GM12878 (cell line): ENCODE results near the gene AP1B1. TPM values are rescaled to one million over a fixed set of nuclear protein-coding genes. Genes with fewer than 3 reads are reported as not detected.

Source experiments
- ATAC-seq: fragments of 200-7000 bp; cut with Tn5 transposase; 3 replicates; pipeline ENCODE4 v1.9.1; 2020; ENCODE audit warnings: mild to moderate bottlenecking, moderate library complexity
- BruUV-seq: library from RNA; stranded (reverse); fragments of 400-500 nt; replicated peaks from 2 replicates; lab custom pipeline; 2021; lab: Mats Ljungman, UMichigan
- CTCF ChIA-PET: fragments of 300-600 bp; sonication (Branson Sonifier 250); formaldehyde crosslinking; extraction: SDS; loops from one replicate; lab custom pipeline; 2021; ENCODE audit warnings: inconsistent platforms; lab: Yijun Ruan, JAX
- POLR2A ChIA-PET: fragments of 350-600 bp; formaldehyde crosslinking; extraction: SDS; loops from one replicate; lab custom pipeline; 2021; ENCODE audit warnings: inconsistent platforms; lab: Charles Lee
- RAD21 ChIA-PET: fragments of 300-600 bp; sonication (Branson Sonifier 250); formaldehyde crosslinking; loops from one replicate; lab custom pipeline; 2023; ENCODE audit warnings: antibody characterized with exemption; ENCODE audit not compliant: unreplicated experiment; lab: Charles Lee
- SMC1A ChIA-PET: fragments of 300-600 bp; sonication (Branson Sonifier 250); formaldehyde crosslinking; loops from one replicate; lab custom pipeline; 2023; ENCODE audit not compliant: unreplicated experiment, uncharacterized antibody; lab: Charles Lee
- DNase-seq: peaks from one replicate; pipeline ENCODE4 v3.0.0-alpha.2; 2011; ENCODE audit warnings: low read depth, low spot score
- FAIRE-seq: peaks from 3 replicates; lab custom pipeline; 2011; peaks lifted over from hg19 to GRCh38; lab: Jason Lieb, UNC
- H2AFZ ChIP-seq: 2 replicates; pipeline ENCODE4 v1.6.0; 2011; ENCODE audit warnings: low read depth, low read length, control low read depth; ENCODE audit not compliant: control insufficient read depth
- H3K27ac ChIP-seq: 2 replicates; pipeline ENCODE4 v1.5.1; 2011; ENCODE audit warnings: control low read depth; ENCODE audit not compliant: control insufficient read depth, insufficient read depth
- H3K27me3 ChIP-seq, 2 experiments: replicated peaks in 1 of 2; 2 replicates each; pipeline versions ENCODE4 v1.6.0 to v1.6.1; 2011; ENCODE audit warnings: low read length in 1 of 2; ENCODE audit not compliant: control insufficient read depth in 2 of 2, insufficient read depth in 2 of 2
- H3K36me3 ChIP-seq, 2 experiments: 2 replicates each; pipeline ENCODE4 v1.5.1; 2011; ENCODE audit warnings: low read length in 1 of 2; ENCODE audit not compliant: control insufficient read depth in 2 of 2, insufficient read depth in 2 of 2
- H3K4me1 ChIP-seq: 2 replicates; pipeline ENCODE4 v1.6.1; 2011; ENCODE audit warnings: mild to moderate bottlenecking, low read length, moderate library complexity, mixed read lengths; ENCODE audit not compliant: control insufficient read depth, insufficient read depth
- H3K4me2 ChIP-seq: 2 replicates; pipeline ENCODE4 v1.6.0; 2011; ENCODE audit warnings: control low read depth; ENCODE audit not compliant: control insufficient read depth, insufficient read depth
- H3K4me3 ChIP-seq: fragments of 200-600 bp; sonication (generic); 2 replicates; pipeline ENCODE4 v1.5.1; 2016
- H3K79me2 ChIP-seq: 2 replicates; pipeline ENCODE4 v1.6.0; 2011; ENCODE audit warnings: low read length; ENCODE audit not compliant: control insufficient read depth, insufficient read depth
- H3K9ac ChIP-seq: 2 replicates; pipeline ENCODE4 v1.8.0; 2011; ENCODE audit warnings: low read length, control low read depth, mixed read lengths; ENCODE audit not compliant: control insufficient read depth, insufficient read depth
- H3K9me3 ChIP-seq: replicated peaks from 3 replicates; pipeline ENCODE4 v1.5.1; 2011; ENCODE audit warnings: mild to moderate bottlenecking, low read length; ENCODE audit not compliant: control insufficient read depth, insufficient read depth
- H4K20me1 ChIP-seq: 2 replicates; pipeline ENCODE4 v1.6.0; 2011; ENCODE audit not compliant: control insufficient read depth, insufficient read depth
- BCL3 ChIP-seq: IDR thresholded peaks from 2 replicates; pipeline ENCODE4 v1.6.1; 2011; ENCODE audit warnings: borderline replicate concordance, low read depth, mild to moderate bottlenecking, moderate library complexity, low read length; ENCODE audit not compliant: insufficient read depth, poor library complexity, severe bottlenecking
- CBX5 ChIP-seq: sonication (generic); IDR thresholded peaks from 2 replicates; pipeline ENCODE4 v1.6.1; 2016; ENCODE audit warnings: low read depth, moderate library complexity, mild to moderate bottlenecking, inconsistent platforms
- IKZF1 ChIP-seq: fragments of 450-650 bp; conservative IDR thresholded peaks from 2 replicates; pipeline ENCODE4 v1.6.1; 2017; ENCODE audit warnings: antibody characterized with exemption, mild to moderate bottlenecking
- IKZF2 ChIP-seq, 2 experiments: fragments of 450-650 bp; IDR thresholded peaks; 2 replicates each; pipeline ENCODE4 v1.6.1; 2017; ENCODE audit warnings: mild to moderate bottlenecking in 2 of 2, moderate library complexity in 2 of 2
- MTA2 ChIP-seq: fragments of 450-650 bp; IDR thresholded peaks from 2 replicates; pipeline ENCODE4 v1.6.1; 2016; ENCODE audit warnings: low read depth, mild to moderate bottlenecking, moderate library complexity
- POLR2AphosphoS5 ChIP-seq: IDR thresholded peaks from 2 replicates; pipeline ENCODE4 v1.6.1; 2011; ENCODE audit warnings: mild to moderate bottlenecking, low read length, inconsistent platforms
- SMARCA5 ChIP-seq: fragments of 450-650 bp; IDR thresholded peaks from 2 replicates; pipeline ENCODE4 v1.6.1; 2017; ENCODE audit warnings: mild to moderate bottlenecking
- SMC3 ChIP-seq: IDR thresholded peaks from 2 replicates; pipeline ENCODE4 v1.6.1; 2011; ENCODE audit warnings: low read length, improper control_type of control experiment, borderline replicate concordance
- SPI1 ChIP-seq: IDR thresholded peaks from 2 replicates; pipeline ENCODE4 v1.6.1; 2011; ENCODE audit warnings: low read depth, mild to moderate bottlenecking, low read length, moderate library complexity, borderline replicate concordance; ENCODE audit not compliant: insufficient read depth
- TBL1XR1 ChIP-seq: IDR thresholded peaks from 2 replicates; pipeline ENCODE4 v1.6.1; 2012; ENCODE audit warnings: low read depth, low read length, improper control_type of control experiment
- TCF7 ChIP-seq: IDR thresholded peaks from 2 replicates; pipeline ENCODE4 v1.6.1; 2014; ENCODE audit warnings: antibody characterized with exemption, borderline replicate concordance
- ZNF217 ChIP-seq: fragments of 450-650 bp; IDR thresholded peaks from 2 replicates; pipeline ENCODE4 v1.6.1; 2017; ENCODE audit warnings: antibody characterized with exemption, mild to moderate bottlenecking
- WGBS: methylation state at CpG from one replicate; pipeline ENCODE4 v1.1.6; 2016; ENCODE audit warnings: low lambda C conversion rate; ENCODE audit not compliant: insufficient replicate concordance, insufficient coverage; ENCODE audit errors: missing lambda C conversion rate; 5-methylcytosine and 5-hydroxymethylcytosine counted together
- in situ Hi-C: fragments of 300-500 bp; cut with MboI; formaldehyde crosslinking; loops from 9 replicates; pipeline ENCODE4 v1.14.3; 2018; ENCODE audit warnings: mixed read lengths
- intact Hi-C: fragments of 100-400 bp; cut with micrococcal nuclease; formaldehyde crosslinking; loops from one replicate; pipeline ENCODE4 v1.14.2; 2022; ENCODE audit not compliant: unreplicated experiment
- polyA plus RNA-seq, 11 experiments: library from polyadenylated mRNA; depleted of rRNA in 4 of 11; unstranded in 6 of 11; stranded (reverse) in 5 of 11; fragments of >200 nt; fragmentation: Nextera tagmentation in 4 of 11; fragmentation: Illumina TruSeq in 1 of 11; extraction: Ambion mirVana in 4 of 11; extraction: Trizol in 1 of 11; gene quantifications; 1 replicate in 1 of 11; 2 replicates in 10 of 11; pipeline versions ENCODE4 v1.2.1 to v1.2.3, GENCODE V29; 2011 to 2016; ENCODE audit warnings: inconsistent platforms in 2 of 11, missing spikeins in 2 of 11, low read depth in 1 of 11
- total RNA-seq, 4 experiments: library from RNA; depleted of rRNA in 3 of 4; stranded (reverse); fragments of >200 nt in 3 of 4; fragmentation: Illumina TruSeq in 1 of 4; extraction: Trizol in 1 of 4; gene quantifications; 2 replicates each; pipeline versions ENCODE4 v1.2.1 to v1.2.3, GENCODE V29; 2013 to 2021
- TF ChIP-seq, protein P1 (sequence below): fragments of 450-650 bp; IDR thresholded peaks from 2 replicates; pipeline ENCODE4 v1.6.1; 2018; ENCODE audit warnings: borderline replicate concordance, mild to moderate bottlenecking; ENCODE audit not compliant: partially characterized antibody

AP1B1 gene
- total and polyA plus RNA-seq, 10 of the 15 experiments (the other 5 are each of a cell fraction or from before 2014, with no cell fraction given), result 2.1 to 98.6 (median 57.8) TPM

- ChIA-PET RAD21 (no interaction called here), SMC1A (no interaction called here), POLR2A (no interaction called here), CTCF (interaction anchor here (1.4 kb wide), 1 partner anchor 41 kb away, joined by 3 read pairs; no protein-coding TSS in a partner anchor)
- Histone ChIP-seq H3K79me2 (peaks cover 15% of the 10 kb centered on the region), H4K20me1 (peaks cover 11% of the 10 kb centered on the region; the same call in 1 of the 2 replicates), H3K27me3 (no peaks in the 10 kb centered on the region), H3K4me1 (peaks cover 6% of the 10 kb centered on the region), H3K4me3 (no peak overlapping the region), H3K36me3 (peaks cover 21 to 63% of the 10 kb centered on the region in 2 experiments), H3K9ac (no peak overlapping the region), H3K9me3 (no peaks in the 10 kb centered on the region), H2AFZ (no peak overlapping the region), H3K4me2 (no peak overlapping the region), H3K27ac (no peak overlapping the region)
- in situ Hi-C loops, result no loop called here
- ATAC-seq (peak; percentile 61), FAIRE-seq (no peak), DNase-seq (no peak)
- TF ChIP-seq ZNF217 (no peak), IKZF1 (peak; percentile 45), SMC3 (no peak), IKZF2 (IDR thresholded peaks at IDR 0.05) (peak; percentile 56 to 57; a peak in 2 of 4 replicates), BCL3 (no peak), POLR2AphosphoS5 (peak; percentile 54; the same call in 1 of the 2 replicates), SPI1 (peak; percentile 80; the same call in 1 of the 2 replicates), TBL1XR1 (no peak), SMARCA5 (no peak), CBX5 (no peak), TCF7 (no peak), MTA2 (peak; percentile 81)
- TF ChIP-seq, protein P1, sequence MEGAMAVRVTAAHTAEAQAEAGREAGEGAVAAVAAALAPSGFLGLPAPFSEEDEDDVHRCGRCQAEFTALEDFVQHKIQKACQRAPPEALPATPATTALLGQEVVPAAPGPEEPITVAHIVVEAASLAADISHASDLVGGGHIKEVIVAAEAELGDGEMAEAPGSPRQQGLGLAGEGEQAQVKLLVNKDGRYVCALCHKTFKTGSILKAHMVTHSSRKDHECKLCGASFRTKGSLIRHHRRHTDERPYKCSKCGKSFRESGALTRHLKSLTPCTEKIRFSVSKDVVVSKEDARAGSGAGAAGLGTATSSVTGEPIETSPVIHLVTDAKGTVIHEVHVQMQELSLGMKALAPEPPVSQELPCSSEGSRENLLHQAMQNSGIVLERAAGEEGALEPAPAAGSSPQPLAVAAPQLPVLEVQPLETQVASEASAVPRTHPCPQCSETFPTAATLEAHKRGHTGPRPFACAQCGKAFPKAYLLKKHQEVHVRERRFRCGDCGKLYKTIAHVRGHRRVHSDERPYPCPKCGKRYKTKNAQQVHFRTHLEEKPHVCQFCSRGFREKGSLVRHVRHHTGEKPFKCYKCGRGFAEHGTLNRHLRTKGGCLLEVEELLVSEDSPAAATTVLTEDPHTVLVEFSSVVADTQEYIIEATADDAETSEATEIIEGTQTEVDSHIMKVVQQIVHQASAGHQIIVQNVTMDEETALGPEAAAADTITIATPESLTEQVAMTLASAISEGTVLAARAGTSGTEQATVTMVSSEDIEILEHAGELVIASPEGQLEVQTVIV, result no peak
- BruUV-seq, result no TSS peak
- WGBS, result 82% methylated on average over 3 of the region's 3 CpGs
- intact Hi-C loops, result no loop called here
Observed at GRCh38 chr22:29284196-29284595, 104.2 kb downstream of the AP1B1 start.
